Kidney (tissue), 14 donors: Measurements from ENCODE around the gene KCNQ5. TPM values are rescaled to one million over a fixed set of nuclear protein-coding genes. Genes with fewer than 3 reads are reported as not detected.

Source experiments
- DNase-seq, 5 donors: peaks; one replicate each; pipeline ENCODE4 v3.0.0-alpha.2; 2013 to 2020
- FAIRE-seq: peaks from 2 replicates; lab custom pipeline; 2012; peaks lifted over from hg19 to GRCh38; lab: Jason Lieb, UNC
- H3K27ac ChIP-seq, 2 donors: one replicate each; pipeline ENCODE4 v1.7.0; 2013; ENCODE audit warnings: low read depth in 2 of 2, low read length in 2 of 2, inconsistent platforms in 1 of 2
- H3K27me3 ChIP-seq: one replicate; pipeline ENCODE4 v1.7.1; 2013; ENCODE audit warnings: low read length, inconsistent platforms; ENCODE audit not compliant: control insufficient read depth, insufficient read depth
- H3K36me3 ChIP-seq, 3 donors: one replicate each; pipeline versions ENCODE4 v1.7.0 to v1.7.1; 2013; ENCODE audit warnings: low read length in 3 of 3, control low read depth in 1 of 3, inconsistent platforms in 1 of 3; ENCODE audit not compliant: insufficient read depth in 3 of 3, control insufficient read depth in 2 of 3
- H3K4me1 ChIP-seq, 3 donors: one replicate each; pipeline versions ENCODE4 v1.7.0 to v1.7.1; 2013; ENCODE audit warnings: low read length in 3 of 3, inconsistent platforms in 1 of 3, low read depth in 1 of 3; ENCODE audit not compliant: control insufficient read depth in 2 of 3, insufficient read depth in 2 of 3
- H3K4me3 ChIP-seq, 3 donors: one replicate each; pipeline versions ENCODE4 v1.7.0 to v1.8.1; 2013; ENCODE audit warnings: low read length in 3 of 3, control low read depth in 1 of 3, inconsistent platforms in 1 of 3
- H3K9ac ChIP-seq, 3 donors: one replicate each; pipeline versions ENCODE4 v1.7.0 to v1.7.1; 2013; ENCODE audit warnings: low read length in 3 of 3, control low read depth in 1 of 3, inconsistent platforms in 1 of 3
- H3K9me3 ChIP-seq, 3 donors: one replicate each; pipeline versions ENCODE4 v1.7.0 to v1.7.1; 2013; ENCODE audit warnings: low read length in 3 of 3, control low read depth in 1 of 3, inconsistent platforms in 1 of 3; ENCODE audit not compliant: control insufficient read depth in 2 of 3, insufficient read depth in 1 of 3
- intact Hi-C: fragments of 100-400 bp; cut with DNase I; formaldehyde crosslinking; loops from one replicate; pipeline ENCODE4 v1.11.1; 2022
- polyA plus RNA-seq: library from polyadenylated mRNA; stranded (reverse); fragments of 350-450 nt; fragmentation: Illumina TruSeq; extraction: RNeasy Lipid Tissue Mini Kit (QIAGEN cat#74804); gene quantifications from one replicate; pipeline ENCODE4 v1.2.3, GENCODE V29; 2014; ENCODE audit warnings: low read depth, low replicate concordance; ENCODE audit not compliant: insufficient read depth
- total RNA-seq: library from RNA; stranded (reverse); fragmentation: NEBNext Ultra II Directional; extraction: Animal tissue kit (Norgen Biotek cat#: 25700); gene quantifications from one replicate; pipeline ENCODE4 v1.2.1, GENCODE V29; 2021
- TF ChIP-seq, protein P1 (sequence below): IDR thresholded peaks from 3 replicates; pipeline ENCODE4 v1.5.1; 2012; ENCODE audit warnings: mild to moderate bottlenecking, moderate library complexity, borderline replicate concordance; ENCODE audit not compliant: insufficient read depth; ENCODE audit errors: extremely low read depth
- donor health status: control.
- donor health status: control.
- donor health status: control.
- donor health status: control.
- donor health status: control.
- donor health status: DM: yes; HTN: yes; CAD: no.
- donor health status: Normal renal cell carcinoma (clear cell type).

Gene KCNQ5
- total and polyA plus RNA-seq, 2 donors from 2014 or later, result 0.50 TPM; not detected in 1

GRCh38 chr6:73129653-73130443 lies 508.0 kb downstream of the KCNQ5 start:
- no peaks in the 10 kb centered on the region for H3K36me3 ChIP-seq
- H3K4me1 ChIP-seq, result no peaks in the 10 kb centered on the region
- no peak overlapping the region for H3K27ac ChIP-seq
- intact Hi-C loops, result loop anchor here (5.0 kb wide), 1 partner anchor 513 kb away; no protein-coding TSS in a partner anchor
- H3K27me3 ChIP-seq, result no peaks in the 10 kb centered on the region
- TF ChIP-seq, protein P1, sequence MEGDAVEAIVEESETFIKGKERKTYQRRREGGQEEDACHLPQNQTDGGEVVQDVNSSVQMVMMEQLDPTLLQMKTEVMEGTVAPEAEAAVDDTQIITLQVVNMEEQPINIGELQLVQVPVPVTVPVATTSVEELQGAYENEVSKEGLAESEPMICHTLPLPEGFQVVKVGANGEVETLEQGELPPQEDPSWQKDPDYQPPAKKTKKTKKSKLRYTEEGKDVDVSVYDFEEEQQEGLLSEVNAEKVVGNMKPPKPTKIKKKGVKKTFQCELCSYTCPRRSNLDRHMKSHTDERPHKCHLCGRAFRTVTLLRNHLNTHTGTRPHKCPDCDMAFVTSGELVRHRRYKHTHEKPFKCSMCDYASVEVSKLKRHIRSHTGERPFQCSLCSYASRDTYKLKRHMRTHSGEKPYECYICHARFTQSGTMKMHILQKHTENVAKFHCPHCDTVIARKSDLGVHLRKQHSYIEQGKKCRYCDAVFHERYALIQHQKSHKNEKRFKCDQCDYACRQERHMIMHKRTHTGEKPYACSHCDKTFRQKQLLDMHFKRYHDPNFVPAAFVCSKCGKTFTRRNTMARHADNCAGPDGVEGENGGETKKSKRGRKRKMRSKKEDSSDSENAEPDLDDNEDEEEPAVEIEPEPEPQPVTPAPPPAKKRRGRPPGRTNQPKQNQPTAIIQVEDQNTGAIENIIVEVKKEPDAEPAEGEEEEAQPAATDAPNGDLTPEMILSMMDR, result peak; percentile 95
- DNase-seq (peak; percentile 81 to 88 (median 86)), FAIRE-seq (peak; percentile 19)
- H3K4me3 ChIP-seq, result no peak overlapping the region
- no peaks in the 10 kb centered on the region for H3K9me3 ChIP-seq
- H3K9ac ChIP-seq, result no peak overlapping the region

GRCh38 chr6:73131706-73132105 lies 509.8 kb downstream of the KCNQ5 start:
- H3K27ac ChIP-seq, result no peak overlapping the region
- H3K9ac ChIP-seq, result no peak overlapping the region
- FAIRE-seq, result no peak
- TF ChIP-seq, protein P1, result no peak
- H3K9me3 ChIP-seq, result no peaks in the 10 kb centered on the region
- no peaks in the 10 kb centered on the region for H3K36me3 ChIP-seq
- H3K4me3 ChIP-seq, result no peak overlapping the region
- H3K27me3 ChIP-seq, result no peaks in the 10 kb centered on the region
- H3K4me1 ChIP-seq, result no peaks in the 10 kb centered on the region
- intact Hi-C loops, result no loop called here
- DNase-seq, result peak in 2 of 5 donors; percentile 6 to 7

- intact Hi-C loops, result no loop called here
- no peak for FAIRE-seq
- Histone ChIP-seq H3K36me3 (no peaks in the 10 kb centered on the region), H3K9ac (no peak overlapping the region), H3K4me1 (no peaks in the 10 kb centered on the region), H3K27ac (no peak overlapping the region), H3K4me3 (no peak overlapping the region), H3K9me3 (no peaks in the 10 kb centered on the region), H3K27me3 (no peaks in the 10 kb centered on the region)
- TF ChIP-seq, protein P1, result no peak
- peak in 1 of 5 donors; percentile 12 for DNase-seq
Measured at GRCh38 chr6:73134588-73134987, 512.7 kb downstream of the KCNQ5 start.
